Thoracic aorta (tissue), 2 donors: ENCODE data around the gene SCAMP4. TPM values are rescaled to one million over a fixed set of nuclear protein-coding genes. Genes with fewer than 3 reads are reported as not detected.

Experiments used
- ATAC-seq: fragments of 150-250 bp; one replicate; pipeline ENCODE4 v1.8.0; 2017; ENCODE audit warnings: low read depth; ENCODE audit not compliant: insufficient number of reproducible peaks, low FRiP score
- DNase-seq: peaks from one replicate; pipeline ENCODE4 v3.0.0-alpha.2; 2020; ENCODE audit warnings: low spot score
- H3K27ac ChIP-seq, 2 donors: fragments of 200-600 bp; sonication (generic); 1 replicate in 1 of 2; 2 replicates in 1 of 2; pipeline ENCODE4 v1.5.1; 2016; ENCODE audit warnings: mild to moderate bottlenecking in 2 of 2, moderate library complexity in 2 of 2
- H3K27me3 ChIP-seq: fragments of 200-600 bp; sonication (generic); replicated peaks from 2 replicates; pipeline ENCODE4 v1.6.0; 2016; ENCODE audit warnings: mild to moderate bottlenecking; ENCODE audit not compliant: insufficient read depth
- H3K36me3 ChIP-seq: fragments of 200-600 bp; sonication (generic); one replicate; pipeline ENCODE4 v1.5.1; 2016
- H3K4me1 ChIP-seq, 2 donors: fragments of 200-600 bp; sonication (generic); 1 replicate in 1 of 2; 2 replicates in 1 of 2; pipeline versions ENCODE4 v1.5.1 to v1.6.0; 2016; ENCODE audit warnings: low read depth in 2 of 2, mild to moderate bottlenecking in 1 of 2; ENCODE audit not compliant: control insufficient read depth in 1 of 2
- H3K4me3 ChIP-seq: fragments of 200-600 bp; sonication (generic); 2 replicates; pipeline ENCODE4 v1.5.1; 2016; ENCODE audit warnings: mild to moderate bottlenecking
- H3K9me3 ChIP-seq: fragments of 200-600 bp; sonication (generic); 2 replicates; pipeline ENCODE4 v1.5.1; 2016
- CTCF ChIP-seq: fragments of 200-600 bp; sonication (generic); IDR thresholded peaks from one replicate; pipeline ENCODE4 v1.5.1; 2019; ENCODE audit warnings: antibody characterized with exemption
- total RNA-seq, 2 donors: library from RNA; depleted of rRNA; stranded (reverse); fragments of >200 nt; gene quantifications; one replicate each; pipeline versions ENCODE4 v1.1.0 to v1.2.3, GENCODE V29; 2016

The SCAMP4 gene
- total RNA-seq, 2 donors from 2014 or later, result 44.1 to 73.7 TPM

GRCh38 chr19:1893791-1894190 lies 11.4 kb upstream of the SCAMP4 start:
- Histone ChIP-seq H3K4me3 (no peak overlapping the region), H3K36me3 (no peaks in the 10 kb centered on the region), H3K27me3 (no peaks in the 10 kb centered on the region), H3K9me3 (no peaks in the 10 kb centered on the region), H3K27ac (no peak overlapping the region), H3K4me1 (peaks cover 0 to 14% of the 10 kb centered on the region in 2 donors)
- TF ChIP-seq CTCF, result no peak
- ATAC-seq (no peak), DNase-seq (no peak)

DNA sequence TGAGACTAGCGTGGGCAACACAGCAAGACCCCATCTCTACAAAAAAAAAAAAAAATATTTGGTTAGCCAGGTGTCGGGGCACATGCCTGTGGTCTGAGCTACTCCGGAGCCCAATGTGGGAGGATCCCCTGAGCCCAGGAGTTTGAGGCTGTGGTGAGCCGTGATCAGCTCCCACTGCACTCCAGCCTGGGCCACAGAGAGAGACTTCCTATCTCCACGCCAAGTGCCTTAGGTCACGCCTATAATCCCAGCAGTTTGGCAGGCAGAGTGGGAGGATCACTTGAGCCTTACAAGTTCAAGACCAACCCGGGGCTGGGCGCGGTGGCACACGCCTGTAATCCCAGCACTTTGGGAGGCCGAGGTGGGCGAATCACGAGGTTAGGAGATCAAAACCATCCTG lies 8.7 kb upstream of the SCAMP4 start:
- ATAC-seq (no peak), DNase-seq (no peak)
- Histone ChIP-seq H3K27ac (no peak overlapping the region), H3K36me3 (no peaks in the 10 kb centered on the region), H3K4me1 (peaks cover 0 to 14% of the 10 kb centered on the region in 2 donors), H3K4me3 (no peak overlapping the region), H3K27me3 (no peaks in the 10 kb centered on the region), H3K9me3 (no peaks in the 10 kb centered on the region)
- TF ChIP-seq CTCF, result no peak

DNA sequence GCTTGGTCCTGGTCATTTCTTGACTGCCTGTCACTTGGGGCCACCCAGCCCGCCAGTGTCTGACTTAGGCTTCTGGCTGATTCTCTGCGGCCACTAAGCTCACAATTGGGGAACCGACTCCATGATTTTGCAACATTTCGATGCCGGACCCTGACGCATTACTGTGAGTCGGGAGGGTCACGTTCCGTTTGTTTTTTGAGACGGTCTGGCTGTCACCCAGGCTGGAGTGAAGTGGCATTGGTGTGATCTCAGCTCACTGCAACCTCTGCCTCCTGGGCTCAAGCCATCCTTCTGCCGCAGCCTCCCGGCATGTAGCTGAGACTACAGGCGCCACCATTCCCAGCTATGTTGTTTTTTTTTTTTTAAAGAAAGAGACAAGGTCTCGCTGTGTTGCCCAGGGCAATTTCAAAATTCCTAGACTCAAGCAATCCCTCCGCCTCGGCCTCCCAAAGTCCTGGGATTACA lies 3.2 kb upstream of the SCAMP4 start:
- H3K9me3 ChIP-seq, result no peaks in the 10 kb centered on the region
- ATAC-seq (no peak), DNase-seq (no peak)
- no peaks in the 10 kb centered on the region for H3K27me3 ChIP-seq
- TF ChIP-seq CTCF, result no peak
- H3K4me3 ChIP-seq, result no peak overlapping the region
- peak overlapping the region in 1 of 2 donors; percentile 80 for H3K27ac ChIP-seq
- no peaks in the 10 kb centered on the region for H3K36me3 ChIP-seq
- H3K4me1 ChIP-seq, result peaks cover 9 to 41% of the 10 kb centered on the region in 2 donors

DNA sequence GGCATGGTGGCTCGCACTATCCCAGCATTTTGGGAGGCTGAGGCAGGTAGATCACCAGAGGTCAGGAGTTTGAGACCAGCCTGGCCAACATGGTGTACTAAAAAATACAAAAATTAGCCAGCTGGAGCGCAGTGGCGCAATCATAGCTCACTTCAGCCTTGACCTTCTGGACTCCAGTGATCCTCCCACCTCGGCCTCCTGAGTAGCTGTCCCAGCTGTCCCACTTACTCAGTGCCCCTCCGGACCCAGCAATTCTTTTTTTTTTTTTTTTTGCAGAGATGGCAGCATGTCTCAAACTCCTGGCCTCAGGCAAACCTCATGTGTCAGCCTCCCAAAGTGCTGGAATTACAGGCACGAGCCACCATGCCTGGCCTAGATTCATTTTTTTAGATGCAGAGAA lies 2.3 kb upstream of the SCAMP4 start:
- peak overlapping the region; percentile 65 to 80 for H3K27ac ChIP-seq
- H3K9me3 ChIP-seq, result no peaks in the 10 kb centered on the region
- H3K4me1 ChIP-seq, result peaks cover 9 to 35% of the 10 kb centered on the region in 2 donors
- peak overlapping the region; percentile 18 for H3K4me3 ChIP-seq
- no peak for DNase-seq
- TF ChIP-seq CTCF, result no peak
- no peaks in the 10 kb centered on the region for H3K27me3 ChIP-seq
- ATAC-seq, result no peak
- H3K36me3 ChIP-seq, result no peaks in the 10 kb centered on the region

- ATAC-seq (no peak), DNase-seq (no peak)
- H3K27me3 ChIP-seq, result no peaks in the 10 kb centered on the region
- peaks cover 9 to 32% of the 10 kb centered on the region in 2 donors for H3K4me1 ChIP-seq
- no peak for TF ChIP-seq CTCF
- H3K4me3 ChIP-seq, result peak overlapping the region; percentile 79
- peak overlapping the region; percentile 65 to 80 for H3K27ac ChIP-seq
- no peaks in the 10 kb centered on the region for H3K9me3 ChIP-seq
- no peaks in the 10 kb centered on the region for H3K36me3 ChIP-seq
These were observed 414 bp upstream of the SCAMP4 start for GRCh38 chr19:1904860-1905109.
